UCSD-AML1 (cell line): ENCODE data around the gene SRSF8.
"Not testable (repeated sequence)": the region's sequence is repeated elsewhere in the genome, so short reads cannot be mapped to it uniquely, and the experiment has no call there.

Source experiments
- DNase-seq: peaks from one replicate; lab custom pipeline; 2025; ENCODE audit not compliant: unreplicated experiment; lab: John Stamatoyannopoulos, UW

The SRSF8 gene, protein sequence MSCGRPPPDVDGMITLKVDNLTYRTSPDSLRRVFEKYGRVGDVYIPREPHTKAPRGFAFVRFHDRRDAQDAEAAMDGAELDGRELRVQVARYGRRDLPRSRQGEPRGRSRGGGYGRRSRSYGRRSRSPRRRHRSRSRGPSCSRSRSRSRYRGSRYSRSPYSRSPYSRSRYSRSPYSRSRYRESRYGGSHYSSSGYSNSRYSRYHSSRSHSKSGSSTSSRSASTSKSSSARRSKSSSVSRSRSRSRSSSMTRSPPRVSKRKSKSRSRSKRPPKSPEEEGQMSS

DNA sequence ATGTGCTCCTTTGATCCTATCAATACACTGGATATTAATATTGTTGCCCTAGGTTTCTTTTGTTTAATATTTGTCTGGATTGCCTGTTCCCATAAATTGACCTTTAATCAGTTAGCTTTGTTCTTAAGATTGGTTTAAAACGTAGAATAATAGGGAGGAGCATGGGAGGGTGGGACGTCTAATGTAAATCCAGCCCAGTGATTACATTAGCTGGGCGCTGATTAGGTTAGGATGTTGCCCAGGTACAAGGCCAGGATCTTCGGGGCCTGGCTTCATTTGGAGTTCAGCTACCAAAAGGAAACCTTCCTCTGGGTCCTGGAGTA is at the start of gene SRSF8:
TSS of gene SRSF8 (plus strand) at position 204 of the 323 bp plus-strand sequence. CDS start 308 bp downstream, outside the sequence.
- DNase-seq: no peak

DNA sequence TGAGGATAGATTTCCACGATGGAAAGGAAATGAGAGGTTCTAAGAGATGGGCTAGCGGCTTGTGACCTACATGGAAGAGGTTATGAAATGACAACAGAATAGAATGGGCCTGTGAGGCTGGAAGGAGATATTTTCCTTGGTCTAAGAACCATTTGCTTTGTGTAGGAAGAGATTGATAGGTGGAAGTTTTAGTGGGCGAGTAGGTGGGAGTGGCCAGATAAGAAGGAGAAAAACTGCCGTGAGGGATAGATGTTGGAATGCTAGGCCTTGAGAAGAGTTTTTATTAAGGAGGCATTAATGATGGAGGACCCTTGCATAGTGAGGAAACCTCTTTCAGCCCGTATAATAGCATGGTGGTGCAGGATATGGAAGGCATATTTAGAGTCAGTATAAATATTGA is 45.3 kb upstream of the SRSF8 start:
- not testable (repeated sequence) for DNase-seq

DNA sequence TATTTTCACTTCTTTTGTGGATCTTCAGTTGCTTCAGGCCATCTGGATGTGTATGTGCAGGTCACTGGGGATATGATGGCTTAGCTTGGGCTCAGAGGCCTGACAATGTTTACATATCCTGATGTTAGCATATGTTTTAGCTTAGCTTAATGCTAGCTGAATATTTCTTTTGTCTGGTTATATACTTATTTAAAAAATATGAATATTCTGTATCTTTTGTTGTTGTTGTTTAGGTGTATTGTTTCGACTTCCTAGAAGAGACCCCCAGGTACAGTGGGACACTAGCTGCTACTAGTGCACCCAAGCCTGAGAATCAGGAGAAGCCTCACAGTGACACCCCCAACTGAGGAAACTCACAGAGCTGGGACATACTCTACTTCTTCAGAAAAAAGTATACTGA is 41.8 kb upstream of the SRSF8 start, which contains the start of gene KDM4E:
TSS of gene KDM4E (plus strand) at position 301 of the 400 bp plus-strand sequence. CDS start 300 bp downstream, outside the sequence.
- no peak for DNase-seq

DNA sequence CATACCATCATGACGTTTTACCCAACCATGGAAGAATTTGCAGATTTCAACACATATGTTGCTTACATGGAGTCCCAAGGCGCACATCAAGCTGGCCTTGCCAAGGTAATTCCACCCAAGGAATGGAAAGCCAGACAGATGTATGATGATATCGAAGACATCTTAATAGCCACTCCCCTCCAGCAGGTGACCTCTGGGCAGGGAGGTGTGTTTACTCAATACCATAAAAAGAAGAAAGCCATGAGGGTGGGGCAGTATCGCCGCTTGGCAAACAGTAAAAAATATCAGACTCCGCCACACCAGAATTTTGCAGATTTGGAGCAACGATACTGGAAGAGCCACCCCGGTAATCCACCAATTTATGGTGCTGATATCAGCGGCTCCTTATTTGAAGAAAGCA is 41.1 kb upstream of the SRSF8 start:
- DNase-seq: not testable (repeated sequence)

DNA sequence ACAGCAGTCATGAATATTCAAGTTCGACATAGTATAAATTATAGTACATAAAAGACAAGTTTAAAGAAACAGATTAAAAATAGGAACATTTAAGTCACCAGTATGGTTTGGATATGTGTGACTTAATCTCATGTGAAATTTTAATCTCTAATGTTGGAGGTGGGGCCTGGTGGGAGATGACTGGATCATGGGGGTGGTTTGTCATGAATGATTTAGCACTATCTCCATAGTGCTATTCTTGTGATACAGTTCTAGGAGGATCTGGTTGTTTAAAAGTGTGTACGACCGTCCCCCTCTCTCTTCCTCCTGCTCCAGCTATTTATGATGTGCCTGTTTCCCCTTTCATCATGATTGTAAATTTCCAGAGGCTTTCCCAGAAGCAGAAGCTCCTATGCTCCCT is 38.4 kb upstream of the SRSF8 start:
- no peak for DNase-seq

DNA sequence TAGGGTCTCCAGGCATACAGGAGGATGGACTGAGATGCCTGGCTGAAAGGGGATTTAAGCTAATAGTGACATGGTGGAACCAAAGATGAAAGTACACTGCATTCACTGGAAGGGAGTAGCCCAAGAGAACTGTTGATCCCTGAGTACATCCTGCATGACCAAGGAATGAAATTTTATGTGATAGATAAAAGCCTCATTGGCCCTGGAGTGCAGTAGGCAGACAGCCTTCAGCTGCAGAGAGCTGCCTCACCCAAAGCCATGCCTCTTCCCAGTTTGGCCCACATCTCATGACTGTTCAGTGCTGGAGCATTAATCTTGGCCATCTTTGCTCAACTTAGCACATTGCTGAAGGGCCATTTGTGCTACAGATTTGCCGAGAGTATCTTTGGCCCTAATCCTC is 33.7 kb upstream of the SRSF8 start:
- no peak for DNase-seq

DNA sequence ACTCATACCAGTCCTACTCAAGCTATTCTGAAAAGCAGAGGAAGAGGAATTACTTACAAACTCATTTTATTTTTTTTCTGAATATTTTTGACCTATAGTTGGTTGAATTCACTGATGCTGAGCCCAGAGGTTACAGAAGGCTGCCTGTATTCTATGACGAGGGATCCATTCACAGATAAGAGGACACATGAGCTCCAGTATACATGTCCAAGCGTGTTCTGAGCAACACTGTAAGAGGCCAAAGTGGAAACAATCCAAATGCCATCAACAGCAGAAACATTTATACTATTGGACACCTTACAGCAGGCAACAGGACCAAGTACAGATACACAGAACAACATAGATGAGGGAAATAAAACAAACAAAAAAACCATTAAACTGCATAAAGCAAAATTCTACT is 31.4 kb upstream of the SRSF8 start:
- DNase-seq: no peak

DNA sequence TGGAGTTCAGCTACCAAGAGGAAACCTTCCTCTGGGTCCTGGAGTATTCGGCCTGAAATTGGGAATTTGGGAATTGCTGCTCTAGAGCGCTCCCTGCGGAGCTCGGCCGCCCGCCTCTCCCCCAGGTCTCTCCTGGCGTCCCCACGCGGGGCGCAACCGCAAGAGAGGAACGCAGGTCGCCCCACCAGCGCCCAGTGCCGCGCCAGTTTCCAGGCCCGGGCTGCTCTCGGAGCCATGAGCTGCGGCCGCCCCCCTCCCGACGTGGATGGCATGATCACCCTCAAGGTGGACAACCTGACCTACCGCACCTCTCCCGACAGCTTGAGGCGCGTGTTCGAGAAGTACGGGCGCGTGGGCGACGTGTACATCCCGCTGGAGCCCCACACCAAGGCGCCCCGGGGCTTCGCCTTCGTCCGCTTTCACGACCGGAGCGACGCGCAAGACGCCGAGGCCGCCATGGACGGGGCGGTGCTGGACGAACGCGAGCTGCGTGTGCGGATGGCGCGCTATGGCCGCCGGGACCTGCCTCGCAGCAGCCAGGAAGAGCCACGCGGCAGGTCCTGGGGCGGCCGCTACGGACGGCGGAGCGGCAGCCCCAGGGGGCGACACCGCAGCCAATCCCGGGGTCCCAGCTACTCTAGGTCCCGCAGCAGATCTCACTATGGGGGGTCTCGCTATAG is 29.2 kb upstream of the SRSF8 start:
- not testable (repeated sequence) for DNase-seq

DNA sequence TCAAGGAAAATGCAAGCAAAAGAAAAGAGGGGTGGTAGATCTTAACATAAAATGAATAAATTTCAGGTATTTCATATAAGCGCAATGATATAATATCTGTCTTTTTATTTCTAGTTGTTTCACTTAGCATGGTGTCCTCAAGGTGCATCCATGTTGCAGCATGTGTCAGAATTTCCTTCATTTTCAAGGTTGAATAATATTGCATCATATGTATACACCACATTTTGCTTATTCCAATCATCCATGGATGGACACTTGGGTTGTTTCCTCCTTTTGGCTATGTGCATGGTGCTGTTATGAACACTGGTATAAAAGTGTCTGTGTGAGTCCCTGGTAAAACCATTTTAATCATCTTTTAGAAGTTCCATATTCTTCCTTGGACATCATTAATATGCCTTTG is 24.5 kb upstream of the SRSF8 start:
- DNase-seq: no peak

DNA sequence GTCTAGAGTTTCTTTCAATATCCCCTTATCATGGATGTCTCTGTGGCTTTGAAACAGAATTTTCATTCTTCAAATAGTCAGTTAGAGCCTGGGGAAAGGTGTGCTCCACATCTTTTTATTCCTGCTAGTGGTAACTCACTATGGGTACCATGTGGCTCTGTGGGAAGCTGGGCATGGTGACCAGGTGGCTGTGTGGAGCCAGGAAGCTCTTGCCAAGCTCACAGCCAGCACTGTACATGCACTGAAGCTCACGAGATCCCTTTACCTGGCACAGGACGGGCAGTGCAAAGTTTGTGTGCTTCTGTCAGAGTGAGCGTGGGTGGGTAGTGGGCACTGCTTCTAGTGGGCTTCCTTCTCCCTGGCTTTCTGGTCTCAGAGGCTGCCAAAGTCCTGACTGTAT is 23.8 kb upstream of the SRSF8 start:
- no peak for DNase-seq

DNA sequence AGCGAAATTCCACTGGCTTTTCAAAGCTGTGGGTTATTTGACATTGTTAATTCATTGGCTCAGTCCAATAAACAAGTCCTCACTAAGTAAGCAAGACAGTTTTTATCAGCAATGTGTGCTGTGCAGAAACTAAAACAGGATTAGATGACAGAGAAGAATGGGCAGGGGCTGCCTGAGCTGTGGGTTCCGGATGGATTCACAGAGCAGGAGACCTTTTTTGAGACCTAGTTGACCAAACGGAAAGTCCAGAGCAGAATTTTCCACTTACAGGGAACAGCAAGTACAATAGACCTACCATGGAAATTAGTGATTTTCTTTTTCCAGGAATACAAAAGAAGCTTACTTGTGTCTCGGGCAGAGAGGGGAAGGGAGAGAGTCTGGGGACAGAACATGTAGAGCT is 22.7 kb upstream of the SRSF8 start:
- DNase-seq: no peak

DNA sequence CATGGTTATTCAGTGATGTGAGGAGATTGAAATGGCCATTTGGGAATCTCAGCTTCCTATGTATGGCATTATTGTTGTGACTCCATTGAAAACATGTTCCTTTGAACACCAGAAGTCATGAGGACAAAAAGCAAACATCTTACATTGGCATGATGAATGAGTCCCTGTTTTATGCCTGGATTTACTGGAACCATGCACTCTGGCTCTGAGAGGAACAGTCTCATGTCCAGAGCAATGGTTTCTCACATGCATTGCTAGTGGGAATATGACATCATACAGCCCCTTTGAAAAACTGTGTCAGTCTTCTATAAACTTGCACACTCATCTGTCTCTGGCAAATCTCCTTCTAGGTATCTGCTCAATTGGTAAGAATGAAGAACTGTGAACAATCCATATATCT is 20.9 kb upstream of the SRSF8 start:
- DNase-seq: no peak

DNA sequence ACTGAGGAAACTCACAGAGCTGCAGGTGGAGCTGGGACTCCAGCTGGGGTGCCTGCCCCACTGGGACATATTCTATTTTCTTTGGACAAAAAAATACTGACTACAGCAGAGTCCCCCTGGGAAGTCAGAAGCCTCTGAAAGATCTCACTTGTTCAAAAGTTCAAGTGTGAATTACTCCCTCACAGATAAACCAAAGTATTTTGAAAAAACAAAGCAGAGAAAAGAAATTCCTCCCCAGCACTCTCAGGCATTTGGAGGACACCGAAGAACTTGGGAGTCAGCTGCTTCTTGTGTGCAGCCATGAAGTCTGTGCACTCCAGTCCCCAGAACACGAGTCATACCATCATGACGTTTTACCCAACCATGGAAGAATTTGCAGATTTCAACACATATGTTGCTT is 17.6 kb upstream of the SRSF8 start, which contains the start of gene KDM4F:
TSS of gene KDM4F (plus strand) at position 301 of the 400 bp plus-strand sequence.
- DNase-seq: not testable (repeated sequence)

DNA sequence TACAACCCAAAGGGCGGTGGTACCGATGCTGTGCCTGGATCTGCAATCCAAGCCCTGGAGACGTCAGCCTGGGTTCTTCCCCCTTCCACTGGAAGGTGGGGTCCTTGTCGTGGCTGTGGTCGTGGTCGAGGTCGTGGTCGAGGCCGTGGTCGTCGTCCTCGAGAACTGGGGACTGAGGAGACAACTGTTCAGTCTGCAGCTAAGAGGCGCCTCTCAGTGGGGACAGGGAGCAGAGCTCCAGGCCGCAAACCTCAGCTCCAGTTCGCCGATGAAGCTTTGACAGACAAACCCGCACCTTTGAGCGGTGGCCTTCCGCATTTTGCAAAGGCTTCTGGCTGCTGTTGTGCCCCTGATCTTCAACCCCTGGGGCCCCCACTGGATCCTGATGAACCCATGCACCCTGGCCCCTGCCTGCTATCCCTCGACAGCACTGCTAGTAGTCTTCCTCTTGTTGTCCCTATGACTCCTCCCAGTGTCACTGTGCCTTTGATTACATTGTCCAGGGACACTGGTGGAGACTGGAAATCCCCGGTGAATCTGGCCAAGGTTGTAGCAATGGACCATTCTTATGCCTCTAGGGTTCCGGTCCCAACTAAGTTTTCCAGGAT is 16.0 kb upstream of the SRSF8 start:
- DNase-seq: no peak

DNA sequence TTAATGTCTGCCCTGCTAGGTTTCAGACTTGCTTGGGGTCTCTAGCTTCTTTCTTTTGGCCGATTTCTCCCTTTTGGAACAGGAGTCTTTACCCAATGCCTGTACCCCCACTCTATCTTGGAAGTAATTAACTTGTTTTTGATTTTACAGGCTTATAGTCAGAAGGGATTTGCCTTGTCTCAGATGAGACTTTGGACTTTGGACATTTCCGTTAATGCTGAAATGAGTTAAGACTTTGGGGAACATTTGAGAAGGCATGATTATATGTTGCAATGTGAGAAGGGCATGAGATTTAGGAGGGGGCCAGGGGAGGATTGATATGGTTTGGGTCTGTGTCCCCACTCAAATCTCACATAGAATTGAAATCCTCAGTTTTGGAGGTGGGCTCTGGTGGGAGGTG is 12.4 kb upstream of the SRSF8 start:
- DNase-seq: no peak

DNA sequence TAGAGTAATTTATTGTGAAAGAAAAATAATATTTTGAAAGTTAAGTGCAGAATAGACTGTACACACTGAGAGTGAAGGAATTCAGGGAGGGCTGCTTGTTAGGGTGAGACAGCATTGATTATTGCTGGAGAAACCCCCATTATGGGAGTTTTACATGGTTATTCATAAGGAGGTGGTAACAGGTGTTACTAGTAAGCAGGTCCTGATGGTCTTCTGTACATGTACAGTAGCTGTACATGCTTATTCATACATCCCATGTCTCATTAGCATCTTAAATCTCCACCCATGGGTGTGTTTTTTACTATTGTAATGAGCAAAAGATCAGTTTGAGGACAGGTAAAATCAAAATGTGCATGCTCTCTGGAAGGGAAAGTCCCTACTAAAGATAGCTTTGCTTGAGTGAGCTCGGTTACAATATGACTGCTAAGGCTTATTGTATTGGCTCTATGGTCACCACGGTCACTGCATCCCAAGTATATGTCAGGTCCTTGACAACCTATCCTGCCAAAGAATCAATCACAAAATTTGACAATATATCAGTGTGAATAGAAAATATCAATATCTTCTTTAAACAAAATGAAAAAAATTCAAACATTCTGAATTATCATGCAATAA is 11.3 kb upstream of the SRSF8 start:
- DNase-seq: no peak

DNA sequence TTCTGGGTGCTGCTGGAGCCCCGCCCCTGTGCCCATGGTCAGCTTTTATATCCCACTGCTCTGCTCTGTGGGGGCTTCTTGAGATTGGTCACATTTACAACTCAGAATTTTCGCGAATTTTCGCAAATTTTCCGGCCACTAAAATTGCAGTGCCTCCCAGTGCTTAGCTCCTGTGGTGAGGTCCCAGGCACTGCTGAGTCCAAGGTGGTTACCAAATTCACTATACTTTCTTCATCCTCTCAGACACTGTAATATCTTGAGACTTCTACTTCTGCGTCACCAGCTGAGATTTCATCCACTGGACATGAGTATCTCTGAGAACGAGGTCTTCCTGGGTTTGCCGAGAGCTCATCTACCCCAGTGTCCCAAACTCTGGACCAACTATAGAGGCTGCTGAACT is 8.8 kb upstream of the SRSF8 start:
- no peak for DNase-seq

DNA sequence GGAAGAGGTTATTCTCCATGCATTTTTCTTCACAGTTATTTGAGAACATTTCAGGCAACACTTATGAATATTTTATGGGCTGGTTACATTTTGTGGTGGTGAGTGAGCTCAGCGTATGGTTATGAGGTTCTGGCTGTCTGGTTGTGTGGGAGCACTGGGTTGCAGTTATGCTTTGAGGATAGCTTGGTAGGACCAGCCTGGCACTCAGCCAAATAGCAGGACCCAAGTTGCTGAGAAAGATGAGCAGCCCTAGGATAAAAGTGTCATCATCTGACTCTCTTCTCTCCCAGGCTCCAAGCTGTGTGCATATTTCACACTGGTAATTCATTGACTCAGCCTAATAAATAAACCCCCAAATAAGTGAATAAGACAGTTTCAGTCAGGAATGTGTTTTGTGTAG is 8.1 kb upstream of the SRSF8 start:
- DNase-seq: no peak

DNA sequence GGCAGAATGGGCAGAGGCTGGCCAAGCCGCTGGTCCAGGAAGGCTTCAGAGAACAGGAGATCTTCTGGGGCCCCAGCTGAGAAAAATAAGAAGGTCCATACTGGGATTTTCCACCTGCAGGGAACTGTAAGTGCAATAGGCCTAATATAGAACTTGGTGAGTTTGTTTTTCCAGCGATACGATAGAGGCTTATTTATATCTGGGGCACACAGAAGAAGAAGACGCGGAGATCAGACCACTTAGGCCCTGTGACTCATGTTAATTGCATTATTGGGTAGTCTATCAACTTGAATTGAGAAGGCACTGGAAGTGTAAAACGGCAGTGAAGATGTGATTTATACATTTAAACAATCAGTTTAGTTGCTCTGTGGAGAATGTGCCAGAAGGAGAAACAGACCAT is 7.7 kb upstream of the SRSF8 start:
- no peak for DNase-seq

DNA sequence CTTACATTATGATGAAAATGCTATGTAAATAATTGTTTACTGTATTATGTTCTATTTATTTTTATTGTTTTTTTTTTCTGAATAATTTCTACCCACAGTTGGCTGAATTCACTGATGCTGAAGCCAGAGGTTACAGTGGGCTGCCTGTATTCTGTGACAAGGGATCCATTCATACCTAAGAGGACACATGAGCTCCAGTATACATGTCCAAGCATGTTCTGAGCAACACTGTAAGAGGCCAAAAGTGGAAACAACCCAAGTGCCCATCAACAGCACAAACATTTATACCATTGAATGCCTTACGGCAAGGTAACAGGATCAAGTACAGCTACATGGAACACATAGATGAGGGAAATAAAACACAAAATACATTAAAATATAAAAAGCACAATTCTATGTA is 1.4 kb upstream of the SRSF8 start:
- no peak for DNase-seq

DNA sequence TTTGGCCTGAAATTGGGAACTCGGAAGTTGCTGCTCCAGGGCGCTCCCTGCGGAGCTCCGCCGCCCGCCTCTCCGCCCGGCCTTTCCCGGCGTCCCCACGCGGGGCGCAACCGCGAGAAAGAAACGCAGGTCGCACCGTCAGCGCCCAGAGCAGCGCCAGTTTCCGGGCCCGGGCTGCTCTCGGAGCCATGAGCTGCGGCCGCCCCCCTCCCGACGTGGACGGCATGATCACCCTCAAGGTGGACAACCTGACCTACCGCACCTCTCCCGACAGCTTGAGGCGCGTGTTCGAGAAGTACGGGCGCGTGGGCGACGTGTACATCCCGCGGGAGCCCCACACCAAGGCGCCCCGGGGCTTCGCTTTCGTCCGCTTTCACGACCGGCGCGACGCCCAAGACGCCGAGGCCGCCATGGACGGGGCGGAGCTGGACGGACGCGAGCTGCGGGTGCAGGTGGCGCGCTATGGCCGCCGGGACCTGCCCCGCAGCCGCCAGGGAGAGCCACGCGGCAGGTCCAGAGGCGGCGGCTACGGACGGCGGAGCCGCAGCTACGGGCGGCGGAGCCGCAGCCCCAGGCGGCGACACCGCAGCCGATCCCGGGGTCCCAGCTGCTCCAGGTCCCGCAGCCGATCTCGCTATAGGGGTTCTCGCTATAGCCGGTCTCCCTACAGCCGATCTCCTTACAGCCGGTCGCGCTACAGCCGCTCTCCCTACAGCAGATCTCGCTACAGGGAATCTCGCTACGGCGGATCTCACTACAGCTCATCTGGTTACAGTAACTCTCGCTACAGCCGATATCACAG is 521 bp downstream of the SRSF8 start:
- peak; percentile 79 for DNase-seq
